Spleen (tissue), 11 donors: ENCODE measurements around the gene HSPA9. TPM values are rescaled to one million over a fixed set of nuclear protein-coding genes. Genes with fewer than 3 reads are reported as not detected.

Experiments
- DNase-seq: peaks from one replicate; pipeline ENCODE4 v3.0.0-alpha.2; 2020
- H3K27ac ChIP-seq, 8 donors: fragments of 200-600 bp; sonication (generic) in 7 of 8; 1 replicate in 4 of 8; 2 replicates in 4 of 8; pipeline versions ENCODE4 v1.5.0 to v1.8.0; 2016 to 2021; ENCODE audit warnings: inconsistent platforms in 4 of 8, mild to moderate bottlenecking in 4 of 8, moderate library complexity in 1 of 8
- H3K27me3 ChIP-seq, 7 donors: fragments of 200-600 bp; sonication (generic) in 6 of 7; replicated peaks in 1 of 7; 1 replicate in 4 of 7; 2 replicates in 3 of 7; pipeline versions ENCODE4 v1.5.0 to v1.8.0; 2016 to 2021; ENCODE audit warnings: inconsistent platforms in 3 of 7, mild to moderate bottlenecking in 1 of 7
- H3K36me3 ChIP-seq, 6 donors: fragments of 200-600 bp; sonication (generic) in 5 of 6; 1 replicate in 4 of 6; 2 replicates in 2 of 6; pipeline versions ENCODE4 v1.5.0 to v1.8.0; 2016 to 2021; ENCODE audit warnings: inconsistent platforms in 2 of 6
- H3K4me1 ChIP-seq, 6 donors: fragments of 200-600 bp; sonication (generic) in 5 of 6; 1 replicate in 3 of 6; 2 replicates in 3 of 6; pipeline versions ENCODE4 v1.5.0 to v1.8.0; 2016 to 2021; ENCODE audit warnings: inconsistent platforms in 3 of 6
- H3K4me3 ChIP-seq, 8 donors: fragments of 200-600 bp; sonication (generic) in 7 of 8; 1 replicate in 4 of 8; 2 replicates in 4 of 8; pipeline versions ENCODE4 v1.5.0 to v1.8.0; 2016 to 2021; ENCODE audit warnings: inconsistent platforms in 4 of 8, mild to moderate bottlenecking in 4 of 8, moderate library complexity in 2 of 8
- H3K9me3 ChIP-seq, 8 donors: fragments of 200-600 bp; sonication (generic) in 7 of 8; 1 replicate in 4 of 8; 2 replicates in 4 of 8; pipeline versions ENCODE4 v1.5.0 to v1.8.0; 2016 to 2021; ENCODE audit warnings: inconsistent platforms in 4 of 8
- POLR2A ChIP-seq, 3 donors: fragments of 450-650 bp; IDR thresholded peaks; one replicate each; pipeline ENCODE4 v1.5.1; 2017; ENCODE audit warnings: antibody characterized with exemption in 3 of 3, mild to moderate bottlenecking in 1 of 3
- POLR2AphosphoS5 ChIP-seq, 3 donors: sonication (generic); formaldehyde crosslinking; IDR thresholded peaks; one replicate each; pipeline ENCODE4 v1.5.1; 2017; ENCODE audit warnings: antibody characterized with exemption in 3 of 3
- WGBS, 5 donors: extraction: QIAGEN DNeasy Blood & Tissue Kit in 3 of 5; methylation state at CpG; one replicate each; pipeline versions ENCODE4 v1.1.5 to v1.1.7; 2013 to 2018; 5-methylcytosine and 5-hydroxymethylcytosine counted together
- intact Hi-C: fragments of 100-400 bp; cut with DNase I; formaldehyde crosslinking; loops from one replicate; pipeline ENCODE4 v1.15.0; 2023; ENCODE audit warnings: low total_unique reads
- polyA plus RNA-seq, 3 donors: library from polyadenylated mRNA; stranded (reverse); fragments of 200-250 nt; gene quantifications; one replicate each; pipeline ENCODE4 v1.2.1, GENCODE V29; 2013
- total RNA-seq, 7 donors: library from RNA; depleted of rRNA in 3 of 7; stranded (reverse); fragments of >200 nt in 3 of 7; fragmentation: NEBNext Ultra II Directional in 4 of 7; extraction: Animal tissue kit (Norgen Biotek cat#: 25700) in 4 of 7; gene quantifications; one replicate each; pipeline versions ENCODE4 v1.1.0 to v1.2.1, GENCODE V29; 2016 to 2021
- TF ChIP-seq, protein P1 (sequence below), 11 experiments: fragments of 200-600 bp in 7 of 11; fragments of 450-650 bp in 4 of 11; sonication (generic) in 4 of 11; IDR thresholded peaks in 8 of 11; conservative IDR thresholded peaks in 3 of 11; 1 replicate in 7 of 11; 2 replicates in 4 of 11; pipeline versions ENCODE4 v1.4.0 to v1.8.0; 2016 to 2021; ENCODE audit warnings: antibody characterized with exemption in 11 of 11, inconsistent platforms in 4 of 11, mild to moderate bottlenecking in 1 of 11
- donor health status: healthy with polysubstance abuse.
- donor health status: DM: no; HTN: no; CAD: no; lungs with moderate emphysema.
- donor health status: DM: no; HTN: no; CAD: no.
- donor health status: Bipolar disorder and iron deficiency.
- donor health status: healthy.
- donor health status: DM: no; HTN: no; CAD: no.
- donor health status: DM: yes; HTN: yes; CAD: no.

The HSPA9 gene
- total and polyA plus RNA-seq, 10 donors = 50.4 to 187 (median 140) TPM

DNA sequence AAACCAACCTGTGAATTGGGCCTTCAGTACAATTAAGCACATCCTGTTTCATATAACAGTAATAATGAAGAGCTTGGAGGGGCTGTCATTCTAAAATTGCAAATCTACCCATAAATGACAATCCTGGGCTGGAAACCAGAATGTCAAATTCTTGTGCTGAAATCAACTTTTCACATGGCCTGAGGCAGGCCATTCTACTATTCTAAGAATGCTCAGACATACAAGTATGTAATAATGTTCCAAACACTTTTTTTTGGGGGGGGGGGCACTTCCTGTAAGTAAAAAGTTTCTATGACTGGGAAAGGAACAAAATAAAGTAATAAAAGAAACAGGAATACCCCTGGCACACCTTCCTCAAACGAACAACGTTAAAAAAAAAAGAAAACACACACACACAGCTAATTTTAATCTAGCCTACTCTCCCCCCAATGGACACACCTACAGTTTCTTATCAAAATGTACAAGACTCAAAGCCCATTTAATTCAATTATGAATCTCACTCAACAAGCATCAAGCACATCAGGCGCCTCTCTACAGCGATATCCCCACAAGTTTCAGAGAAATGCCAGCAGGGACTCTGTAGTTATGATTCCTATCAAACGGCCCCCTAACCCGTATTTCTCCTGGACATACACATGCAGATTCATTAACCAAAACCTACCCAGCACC lies 33.6 kb downstream of the HSPA9 start:
- TF ChIP-seq POLR2AphosphoS5 (IDR thresholded peaks at IDR 0.05) = no peak
- TF ChIP-seq POLR2A (IDR thresholded peaks at IDR 0.05) = no peak
- TF ChIP-seq, protein P1, sequence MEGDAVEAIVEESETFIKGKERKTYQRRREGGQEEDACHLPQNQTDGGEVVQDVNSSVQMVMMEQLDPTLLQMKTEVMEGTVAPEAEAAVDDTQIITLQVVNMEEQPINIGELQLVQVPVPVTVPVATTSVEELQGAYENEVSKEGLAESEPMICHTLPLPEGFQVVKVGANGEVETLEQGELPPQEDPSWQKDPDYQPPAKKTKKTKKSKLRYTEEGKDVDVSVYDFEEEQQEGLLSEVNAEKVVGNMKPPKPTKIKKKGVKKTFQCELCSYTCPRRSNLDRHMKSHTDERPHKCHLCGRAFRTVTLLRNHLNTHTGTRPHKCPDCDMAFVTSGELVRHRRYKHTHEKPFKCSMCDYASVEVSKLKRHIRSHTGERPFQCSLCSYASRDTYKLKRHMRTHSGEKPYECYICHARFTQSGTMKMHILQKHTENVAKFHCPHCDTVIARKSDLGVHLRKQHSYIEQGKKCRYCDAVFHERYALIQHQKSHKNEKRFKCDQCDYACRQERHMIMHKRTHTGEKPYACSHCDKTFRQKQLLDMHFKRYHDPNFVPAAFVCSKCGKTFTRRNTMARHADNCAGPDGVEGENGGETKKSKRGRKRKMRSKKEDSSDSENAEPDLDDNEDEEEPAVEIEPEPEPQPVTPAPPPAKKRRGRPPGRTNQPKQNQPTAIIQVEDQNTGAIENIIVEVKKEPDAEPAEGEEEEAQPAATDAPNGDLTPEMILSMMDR (IDR thresholded peaks at IDR 0.05 in 8 of 11, conservative IDR thresholded peaks at IDR 0.05 in 3 of 11) = no peak
- intact Hi-C loops = no loop called here
- Histone ChIP-seq H3K4me1 (peaks cover 50 to 88% (median 74%) of the 10 kb centered on the region in 6 donors), H3K27me3 (no peaks in the 10 kb centered on the region), H3K9me3 (no peaks in the 10 kb centered on the region), H3K27ac (peak overlapping the region in 6 of 8 donors; percentile 95 to 100 (median 99)), H3K36me3 (peaks cover 0 to 14% (median 1%) of the 10 kb centered on the region in 6 donors), H3K4me3 (peak overlapping the region; percentile 80 to 96 (median 86))
- DNase-seq = no peak
- 7 to 16% (median 9%) methylated on average over 6 of the region's 6 CpGs for WGBS, 5 donors

DNA sequence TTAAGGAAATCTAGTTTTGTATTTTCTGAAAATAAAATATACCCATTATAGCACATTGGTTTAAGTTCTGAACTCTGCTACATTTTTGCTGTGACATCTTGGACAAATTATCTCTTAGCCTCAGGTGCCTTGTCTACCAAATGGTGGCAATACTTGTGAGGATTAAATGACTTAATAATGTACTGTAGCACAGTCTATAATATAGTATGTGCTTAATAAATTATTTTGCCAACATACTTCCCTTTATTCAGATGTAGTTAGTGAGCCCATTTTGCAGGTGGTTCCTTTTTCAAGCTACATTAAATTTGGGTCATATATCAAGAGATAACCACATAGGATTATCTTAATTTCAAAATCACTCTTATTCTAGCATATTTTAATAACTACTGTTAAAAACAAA lies 35.4 kb downstream of the HSPA9 start:
- H3K9me3 ChIP-seq = no peaks in the 10 kb centered on the region
- peaks cover 0 to 31% (median 6%) of the 10 kb centered on the region in 6 donors for H3K36me3 ChIP-seq
- DNase-seq = no peak
- intact Hi-C loops = no loop called here
- peak overlapping the region in 3 of 8 donors; percentile 9 to 40 (median 15) for H3K27ac ChIP-seq
- H3K27me3 ChIP-seq = no peaks in the 10 kb centered on the region
- H3K4me1 ChIP-seq = peaks cover 42 to 88% (median 69%) of the 10 kb centered on the region in 6 donors
- no peak for TF ChIP-seq POLR2AphosphoS5 (IDR thresholded peaks at IDR 0.05)
- no peak for TF ChIP-seq POLR2A (IDR thresholded peaks at IDR 0.05)
- TF ChIP-seq, protein P1 (IDR thresholded peaks at IDR 0.05 in 8 of 11, conservative IDR thresholded peaks at IDR 0.05 in 3 of 11) = no peak
- no peak overlapping the region for H3K4me3 ChIP-seq

DNA sequence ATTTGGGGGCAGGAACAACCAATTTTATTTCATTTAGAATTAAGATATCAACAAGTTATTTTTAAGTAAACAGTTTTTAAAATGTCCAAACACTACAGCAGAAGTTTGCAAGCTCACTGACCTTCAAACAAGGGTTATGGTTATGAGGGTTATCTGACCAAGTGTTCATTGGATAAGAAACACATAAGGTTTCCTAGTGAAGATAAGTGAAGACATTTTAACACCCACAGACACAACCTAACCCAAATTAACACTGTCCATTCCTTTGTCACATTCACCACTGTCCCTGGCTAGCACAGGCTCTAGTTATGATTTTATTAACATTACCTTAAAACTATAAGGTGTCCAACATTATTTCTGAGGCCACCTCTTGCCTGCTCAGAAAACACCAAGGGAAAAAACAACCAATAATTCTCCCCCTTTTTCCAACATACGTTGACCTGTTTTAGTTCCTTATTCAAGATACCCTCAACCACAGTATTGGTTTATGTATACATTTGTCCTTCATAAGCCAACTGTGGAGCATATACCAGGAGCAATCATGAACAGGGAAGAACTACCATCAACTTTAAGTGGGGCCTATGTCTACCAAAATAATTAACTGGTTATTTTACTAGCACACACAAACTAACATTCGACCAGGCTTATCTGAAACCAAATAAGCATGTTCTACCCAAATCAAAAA lies 36.1 kb downstream of the HSPA9 start:
- WGBS, 5 donors = 49 to 80% (median 61%) methylated on average over 2 of the region's 2 CpGs
- peaks cover 35 to 88% (median 62%) of the 10 kb centered on the region in 6 donors for H3K4me1 ChIP-seq
- H3K27ac ChIP-seq = peak overlapping the region in 2 of 8 donors; percentile 10 to 40
- no peaks in the 10 kb centered on the region for H3K9me3 ChIP-seq
- H3K4me3 ChIP-seq = no peak overlapping the region
- H3K36me3 ChIP-seq = peaks cover 0 to 33% (median 6%) of the 10 kb centered on the region in 6 donors
- DNase-seq = no peak
- no peaks in the 10 kb centered on the region for H3K27me3 ChIP-seq
- intact Hi-C loops = no loop called here
- TF ChIP-seq, protein P1 (IDR thresholded peaks at IDR 0.05 in 8 of 11, conservative IDR thresholded peaks at IDR 0.05 in 3 of 11) = no peak
- no peak for TF ChIP-seq POLR2AphosphoS5 (IDR thresholded peaks at IDR 0.05)
- TF ChIP-seq POLR2A (IDR thresholded peaks at IDR 0.05) = no peak

DNA sequence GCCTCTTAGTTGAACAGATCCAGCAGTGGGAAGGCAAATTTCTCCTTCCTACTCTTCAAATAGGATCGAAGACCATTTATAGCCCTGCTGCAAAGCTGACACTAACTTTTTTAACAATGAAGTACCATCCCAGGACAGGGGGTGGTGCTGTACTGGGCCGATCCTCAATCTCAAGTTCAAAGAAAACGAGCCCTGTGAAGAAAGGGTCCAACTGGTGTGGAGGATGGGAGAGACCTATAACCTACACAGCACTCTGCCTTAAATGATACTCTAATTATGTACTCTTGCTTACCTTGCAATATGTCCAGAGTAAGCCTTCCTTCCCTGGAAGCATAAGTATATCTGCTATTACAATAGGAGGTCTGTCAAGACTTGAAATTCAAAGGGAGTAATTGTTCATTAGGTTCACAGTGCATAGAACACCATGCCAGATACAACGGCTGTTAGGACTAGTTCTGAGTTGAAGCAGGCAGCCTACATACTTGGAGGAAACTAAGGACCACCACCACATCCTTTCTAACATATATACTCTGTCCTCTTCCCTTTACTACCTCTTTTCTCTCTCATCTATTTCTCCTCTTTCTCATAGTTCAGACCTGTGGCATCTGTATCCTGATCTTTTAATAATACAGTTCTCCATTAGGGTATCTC lies 38.4 kb downstream of the HSPA9 start:
- no peak overlapping the region for H3K4me3 ChIP-seq
- H3K27ac ChIP-seq = no peak overlapping the region
- 73 to 81% (median 76%) methylated on average over 4 of the region's 4 CpGs for WGBS, 5 donors
- DNase-seq = no peak
- intact Hi-C loops = no loop called here
- no peak for TF ChIP-seq POLR2A (IDR thresholded peaks at IDR 0.05)
- TF ChIP-seq, protein P1 (IDR thresholded peaks at IDR 0.05 in 8 of 11, conservative IDR thresholded peaks at IDR 0.05 in 3 of 11) = peak in 1 of 11 experiments; percentile 12
- TF ChIP-seq POLR2AphosphoS5 (IDR thresholded peaks at IDR 0.05) = no peak
- H3K4me1 ChIP-seq = peaks cover 29 to 100% (median 61%) of the 10 kb centered on the region in 6 donors
- no peaks in the 10 kb centered on the region for H3K9me3 ChIP-seq
- no peaks in the 10 kb centered on the region for H3K27me3 ChIP-seq
- H3K36me3 ChIP-seq = peaks cover 0 to 55% (median 6%) of the 10 kb centered on the region in 6 donors
